ENCODE results near the gene STARD8.

STARD8 gene

DNA sequence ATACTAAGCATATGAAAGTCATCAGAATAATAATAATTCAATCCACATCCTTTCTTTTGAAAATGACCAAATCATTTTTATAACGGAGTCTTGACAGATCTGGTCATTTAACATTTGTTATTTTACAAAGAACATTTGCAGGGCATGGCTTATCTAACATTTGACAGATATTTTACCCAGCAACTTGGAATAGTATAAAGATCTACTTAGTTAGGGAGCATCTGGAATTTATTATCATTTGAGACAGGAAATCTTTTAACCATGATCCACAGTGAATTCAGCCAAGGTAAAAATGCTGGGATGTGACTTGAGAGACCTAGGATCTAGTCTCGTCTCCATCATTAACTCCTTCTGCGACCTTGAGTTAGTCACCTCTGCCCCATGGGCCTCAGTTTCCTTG, 22.4 kb downstream of the STARD8 start:
- H3K27me3 Mint-ChIP-seq: peaks cover 0 to 6% of the 10 kb centered on the region in 2 donors
- no peaks in the 10 kb centered on the region for H3K9me3 Mint-ChIP-seq
- H3K36me3 Mint-ChIP-seq (ENCODE audit: insufficient read depth): no peaks in the 10 kb centered on the region
- no peak overlapping the region for H3K27ac Mint-ChIP-seq
- H3K4me3 Mint-ChIP-seq: no peak overlapping the region
- no peaks in the 10 kb centered on the region for H3K4me1 Mint-ChIP-seq (ENCODE audit: low read depth in 2 of 2)
- ATAC-seq (replicated peaks) (no peak), DNase-seq (no peak)

DNA sequence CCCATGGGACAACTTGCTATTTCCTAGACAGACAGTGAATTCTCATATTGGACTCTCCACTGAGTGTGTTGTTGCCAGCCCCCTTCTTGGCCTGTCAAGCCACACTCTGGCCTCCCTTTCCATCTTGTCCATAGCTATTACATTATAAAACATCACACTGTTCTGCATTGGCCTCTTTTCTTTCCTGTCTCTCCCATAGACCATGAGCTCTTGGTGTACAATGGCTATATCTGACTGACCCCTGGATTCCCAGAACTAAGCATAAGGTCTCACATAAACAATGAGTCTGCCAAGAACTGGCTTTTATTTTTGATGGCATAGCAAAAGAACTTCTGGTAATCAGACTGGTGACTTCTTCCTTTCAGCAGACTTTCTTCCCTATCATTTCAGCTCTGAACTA, 23.8 kb downstream of the STARD8 start:
- Mint-ChIP-seq H3K4me1 (ENCODE audit: low read depth in 2 of 2) (no peaks in the 10 kb centered on the region), H3K27me3 (peaks cover 0 to 6% of the 10 kb centered on the region in 2 donors), H3K9me3 (no peaks in the 10 kb centered on the region), H3K4me3 (no peak overlapping the region), H3K36me3 (ENCODE audit: insufficient read depth) (no peaks in the 10 kb centered on the region), H3K27ac (no peak overlapping the region)
- no peak for ATAC-seq (replicated peaks)
- no peak for DNase-seq

DNA sequence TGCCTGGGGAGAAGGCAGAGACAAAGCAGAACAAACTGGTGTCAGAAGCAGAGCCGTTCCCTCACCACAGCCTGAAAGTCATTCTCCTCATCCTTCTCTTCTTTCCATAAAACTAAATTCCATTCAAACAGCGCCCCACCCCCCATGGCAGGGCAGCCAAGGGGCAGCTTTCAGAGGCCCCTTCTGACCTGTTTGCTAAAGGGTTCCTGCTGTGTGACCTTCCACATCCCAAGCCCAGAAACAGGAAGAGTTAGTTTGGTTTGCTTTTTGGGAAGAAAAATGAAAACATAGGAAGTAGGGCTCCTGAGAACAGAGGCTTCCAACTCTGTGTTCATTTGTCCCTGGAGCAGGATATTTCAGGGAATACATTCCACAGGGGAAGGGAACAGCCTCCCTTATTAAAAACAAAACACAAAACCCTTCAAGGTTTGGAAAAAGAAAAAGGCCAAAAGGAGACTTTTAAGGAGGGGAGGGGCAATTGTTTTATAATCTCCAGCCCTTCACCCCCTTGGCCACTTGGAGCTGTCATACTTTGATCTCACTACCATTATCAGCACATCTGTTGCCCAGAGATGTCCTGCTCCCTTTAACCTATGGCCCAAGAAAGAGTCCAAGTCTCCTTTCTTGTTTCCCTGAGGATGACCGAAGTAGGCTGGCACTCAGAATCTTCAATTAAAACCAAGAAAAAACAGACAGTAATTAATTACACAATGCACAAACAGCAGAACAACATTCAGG, 25.3 kb downstream of the STARD8 start:
- no peak for ATAC-seq (replicated peaks)

DNA sequence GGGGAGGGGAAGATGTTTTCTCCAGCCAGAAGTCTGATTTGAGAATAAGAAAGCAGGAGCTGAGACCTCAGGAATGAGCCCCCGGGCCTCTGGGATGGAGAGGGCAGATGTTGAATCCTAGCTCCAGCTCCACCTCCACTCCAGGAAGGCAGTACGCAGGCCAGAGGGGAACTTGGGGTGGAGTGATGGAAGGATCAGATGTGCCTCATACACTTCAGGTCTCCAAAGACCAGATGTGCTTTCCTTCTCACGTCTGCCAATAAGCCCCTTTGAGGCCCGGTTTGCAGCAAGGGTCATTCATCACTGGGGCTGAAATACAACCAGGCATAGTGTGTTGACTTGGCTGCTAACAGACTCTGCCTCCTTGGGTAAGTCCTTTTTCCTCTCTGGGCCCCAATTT, 28.1 kb downstream of the STARD8 start:
- no peaks in the 10 kb centered on the region for H3K4me1 Mint-ChIP-seq (ENCODE audit: low read depth in 2 of 2)
- no peak overlapping the region for H3K27ac Mint-ChIP-seq
- H3K36me3 Mint-ChIP-seq (ENCODE audit: insufficient read depth): no peaks in the 10 kb centered on the region
- no peaks in the 10 kb centered on the region for H3K9me3 Mint-ChIP-seq
- no peak for ATAC-seq (replicated peaks)
- DNase-seq: no peak
- H3K27me3 Mint-ChIP-seq: peaks cover 0 to 6% of the 10 kb centered on the region in 2 donors
- no peak overlapping the region for H3K4me3 Mint-ChIP-seq

More for the DNA sequence above, 25.3 kb downstream of the STARD8 start:
- no peaks in the 10 kb centered on the region for H3K9me3 Mint-ChIP-seq
- H3K36me3 Mint-ChIP-seq (ENCODE audit: insufficient read depth): no peaks in the 10 kb centered on the region
- no peak overlapping the region for H3K27ac Mint-ChIP-seq
- DNase-seq: no peak
- H3K27me3 Mint-ChIP-seq: peaks cover 0 to 6% of the 10 kb centered on the region in 2 donors
- no peaks in the 10 kb centered on the region for H3K4me1 Mint-ChIP-seq (ENCODE audit: low read depth in 2 of 2)
- H3K4me3 Mint-ChIP-seq: no peak overlapping the region

DNA sequence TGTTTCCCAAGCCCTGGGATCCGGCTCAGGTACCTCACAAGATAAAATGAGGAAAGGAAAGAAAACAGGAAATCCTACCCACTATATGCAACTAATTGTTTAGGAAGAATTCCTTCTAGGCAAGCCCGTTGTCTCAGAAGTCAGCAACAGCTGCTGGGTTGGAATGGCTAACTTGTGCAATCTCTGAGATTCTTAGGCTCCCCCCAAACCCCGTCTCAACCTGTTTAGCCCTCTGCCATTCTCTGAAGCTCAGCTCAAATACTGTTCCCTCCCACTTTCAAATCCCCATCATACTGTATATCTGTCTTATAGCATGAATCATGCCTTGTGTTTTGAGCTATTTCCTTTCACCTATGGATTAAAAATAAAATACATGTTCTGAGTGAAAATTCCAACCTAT, 28.9 kb downstream of the STARD8 start:
- peaks cover 0 to 6% of the 10 kb centered on the region in 2 donors for H3K27me3 Mint-ChIP-seq
- DNase-seq (no peak), ATAC-seq (replicated peaks) (no peak)
- H3K27ac Mint-ChIP-seq: no peak overlapping the region
- H3K36me3 Mint-ChIP-seq (ENCODE audit: insufficient read depth): no peaks in the 10 kb centered on the region
- H3K4me3 Mint-ChIP-seq: no peak overlapping the region
- no peaks in the 10 kb centered on the region for H3K9me3 Mint-ChIP-seq
- H3K4me1 Mint-ChIP-seq (ENCODE audit: low read depth in 2 of 2): no peaks in the 10 kb centered on the region

DNA sequence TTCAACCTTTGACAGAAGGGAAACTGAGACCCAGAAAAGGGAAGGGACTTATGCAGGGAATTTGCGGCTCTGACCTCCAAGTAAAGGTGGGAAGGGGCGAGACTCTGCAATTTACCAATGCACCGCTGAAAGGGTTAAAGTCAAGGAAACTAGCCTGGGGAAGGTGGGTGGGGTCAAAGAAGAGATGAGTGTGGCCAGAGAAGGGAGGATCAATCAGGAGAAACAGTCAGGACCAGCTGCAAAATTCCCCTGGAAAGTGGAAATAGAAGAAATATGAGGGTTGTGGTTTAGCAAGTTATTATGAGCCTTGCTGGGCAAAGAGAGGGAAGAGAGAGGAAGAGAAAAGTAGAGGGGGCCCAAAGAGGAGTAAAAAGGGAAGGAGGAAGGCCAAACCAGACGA, 30.5 kb downstream of the STARD8 start:
- Mint-ChIP-seq H3K36me3 (ENCODE audit: insufficient read depth) (no peaks in the 10 kb centered on the region), H3K27ac (no peak overlapping the region), H3K9me3 (no peaks in the 10 kb centered on the region), H3K27me3 (peaks cover 0 to 8% of the 10 kb centered on the region in 2 donors), H3K4me3 (no peak overlapping the region), H3K4me1 (ENCODE audit: low read depth in 2 of 2) (no peaks in the 10 kb centered on the region)
- no peak for DNase-seq
- no peak for ATAC-seq (replicated peaks)

DNA sequence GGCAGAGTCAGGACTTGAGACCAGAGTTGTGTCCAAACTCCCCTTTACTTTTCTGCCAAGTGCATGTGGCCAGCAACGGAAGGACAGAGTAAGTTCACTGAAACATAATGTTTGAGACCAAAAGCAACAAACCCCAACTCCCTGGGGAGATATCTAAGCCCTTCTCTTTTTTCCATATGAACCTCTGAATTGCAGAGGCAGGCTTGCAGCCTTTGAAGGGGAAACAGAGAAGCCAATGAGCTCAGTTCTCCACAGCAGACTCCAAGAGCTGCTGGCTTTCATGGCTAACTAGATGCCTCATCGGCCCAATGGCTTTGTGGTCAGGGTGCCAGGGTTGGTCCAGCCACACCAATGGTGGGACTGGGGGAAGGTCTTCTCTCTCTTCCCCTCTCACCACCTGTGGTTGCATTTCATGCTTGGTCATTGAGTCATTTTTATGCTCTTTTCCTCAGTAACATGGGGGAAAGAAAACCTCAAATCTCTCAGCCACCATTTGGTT, 34.0 kb downstream of the STARD8 start:
- DNase-seq (no peak), ATAC-seq (replicated peaks) (no peak)
- Mint-ChIP-seq H3K36me3 (ENCODE audit: insufficient read depth) (no peaks in the 10 kb centered on the region), H3K4me3 (no peak overlapping the region), H3K9me3 (no peaks in the 10 kb centered on the region), H3K27ac (no peak overlapping the region), H3K4me1 (ENCODE audit: low read depth in 2 of 2) (peaks cover 0 to 2% of the 10 kb centered on the region in 2 donors), H3K27me3 (peaks cover 7 to 22% of the 10 kb centered on the region in 2 donors)

DNA sequence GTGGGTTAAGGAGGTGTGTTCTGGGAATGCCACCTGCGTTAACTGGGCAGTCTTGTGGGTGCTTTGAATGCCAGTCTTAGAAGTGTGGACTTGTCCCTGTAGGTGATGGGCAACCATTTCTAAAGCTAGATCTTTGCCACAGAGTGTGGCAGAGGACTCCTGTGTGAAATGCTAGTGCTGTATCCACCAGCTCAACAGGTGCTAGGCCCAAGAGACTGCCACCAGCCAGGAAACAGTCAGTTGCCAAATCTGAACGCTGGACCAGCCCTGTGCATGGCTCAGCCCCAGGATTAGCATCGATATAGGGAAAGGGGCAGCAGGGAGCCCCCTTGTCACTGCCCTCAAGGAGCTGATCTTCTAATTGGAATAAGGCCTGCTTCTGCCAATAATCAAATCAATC, 35.3 kb downstream of the STARD8 start:
- no peak for ATAC-seq (replicated peaks)
- no peak overlapping the region for H3K27ac Mint-ChIP-seq
- no peak overlapping the region for H3K4me3 Mint-ChIP-seq
- H3K36me3 Mint-ChIP-seq (ENCODE audit: insufficient read depth): no peaks in the 10 kb centered on the region
- H3K27me3 Mint-ChIP-seq: peaks cover 7 to 34% of the 10 kb centered on the region in 2 donors
- H3K9me3 Mint-ChIP-seq: no peaks in the 10 kb centered on the region
- DNase-seq: no peak
- H3K4me1 Mint-ChIP-seq (ENCODE audit: low read depth in 2 of 2): peaks cover 0 to 4% of the 10 kb centered on the region in 2 donors

DNA sequence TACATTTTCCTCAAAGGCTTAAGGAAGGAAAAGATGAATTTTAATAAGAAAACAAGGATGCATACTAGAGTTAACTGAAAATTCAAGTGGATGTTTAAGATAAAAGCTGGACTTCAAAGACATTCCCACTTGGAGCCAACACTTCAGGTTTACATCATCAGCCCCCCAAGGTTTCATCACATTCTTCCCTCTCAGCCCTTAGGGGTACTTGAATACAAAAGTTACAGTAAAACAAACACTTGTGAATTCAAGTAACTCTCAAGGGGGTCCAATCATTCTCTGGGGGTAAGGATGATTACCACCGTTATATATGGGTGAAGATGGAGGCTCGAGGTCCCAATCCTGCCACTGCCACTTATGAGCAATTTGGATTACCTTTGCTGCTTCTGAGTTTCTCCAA, 36.1 kb downstream of the STARD8 start:
- Mint-ChIP-seq H3K4me1 (ENCODE audit: low read depth in 2 of 2) (peaks cover 0 to 4% of the 10 kb centered on the region in 2 donors), H3K27ac (no peak overlapping the region), H3K4me3 (no peak overlapping the region), H3K36me3 (ENCODE audit: insufficient read depth) (no peaks in the 10 kb centered on the region), H3K9me3 (no peaks in the 10 kb centered on the region), H3K27me3 (peaks cover 7 to 35% of the 10 kb centered on the region in 2 donors)
- DNase-seq (no peak), ATAC-seq (replicated peaks) (no peak)

DNA sequence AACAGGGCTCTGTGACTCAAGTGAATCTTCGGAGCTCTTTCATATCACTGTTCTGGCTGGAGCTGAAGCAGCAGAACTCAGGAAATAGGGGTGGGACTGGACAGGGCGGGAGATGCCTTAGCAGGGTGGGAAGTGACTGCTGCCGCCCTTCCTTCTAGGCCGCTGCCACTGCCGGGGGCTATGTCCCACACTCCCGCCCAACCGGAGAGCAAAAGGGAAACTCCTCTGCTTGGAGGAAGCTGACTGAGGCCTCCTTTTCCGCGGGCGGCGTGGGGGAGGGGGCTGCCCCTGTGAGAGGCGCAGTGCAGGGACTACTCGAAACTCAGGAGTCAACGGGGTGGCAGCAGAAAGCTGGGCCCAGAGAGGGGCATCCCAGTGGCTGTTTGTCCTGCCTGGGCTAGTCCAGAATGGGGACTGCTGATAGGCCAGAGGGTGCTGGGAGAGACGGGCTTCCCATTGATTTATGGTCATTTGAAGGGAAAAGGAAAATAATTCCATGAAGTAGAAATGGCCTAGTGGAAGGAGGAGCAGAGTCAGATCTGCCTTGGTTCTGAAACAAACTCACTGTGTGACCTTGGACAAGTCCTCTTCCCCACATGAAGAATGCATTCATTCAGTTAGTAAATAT, 36.9 kb downstream of the STARD8 start:
- H3K4me3 Mint-ChIP-seq: no peak overlapping the region
- DNase-seq (no peak), ATAC-seq (replicated peaks) (no peak)
- H3K9me3 Mint-ChIP-seq: no peaks in the 10 kb centered on the region
- peaks cover 0 to 4% of the 10 kb centered on the region in 2 donors for H3K4me1 Mint-ChIP-seq (ENCODE audit: low read depth in 2 of 2)
- peaks cover 7 to 35% of the 10 kb centered on the region in 2 donors for H3K27me3 Mint-ChIP-seq
- H3K36me3 Mint-ChIP-seq (ENCODE audit: insufficient read depth): no peaks in the 10 kb centered on the region
- no peak overlapping the region for H3K27ac Mint-ChIP-seq

DNA sequence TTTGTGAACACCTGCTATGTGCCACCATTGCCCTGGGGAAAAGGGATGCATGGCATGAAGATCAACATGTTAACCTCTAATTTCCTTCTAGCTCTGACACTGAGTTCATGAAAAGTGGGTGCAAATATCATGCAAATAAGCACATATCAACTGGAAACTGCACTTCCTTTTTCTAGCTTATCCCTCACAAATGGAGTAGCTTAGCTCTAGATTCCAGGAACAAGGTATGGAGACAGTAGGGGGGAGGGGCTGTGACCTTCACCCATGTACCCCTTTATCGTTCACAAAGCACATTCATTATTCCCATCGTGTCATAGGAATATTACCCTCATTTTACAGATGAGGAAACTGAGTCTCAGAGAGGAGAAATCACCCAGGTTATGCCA, 37.4 kb downstream of the STARD8 start:
- Mint-ChIP-seq H3K36me3 (ENCODE audit: insufficient read depth) (no peaks in the 10 kb centered on the region), H3K9me3 (no peaks in the 10 kb centered on the region), H3K27me3 (peaks cover 7 to 35% of the 10 kb centered on the region in 2 donors), H3K4me1 (ENCODE audit: low read depth in 2 of 2) (peaks cover 0 to 4% of the 10 kb centered on the region in 2 donors), H3K4me3 (no peak overlapping the region), H3K27ac (no peak overlapping the region)
- no peak for DNase-seq
- no peak for ATAC-seq (replicated peaks)

DNA sequence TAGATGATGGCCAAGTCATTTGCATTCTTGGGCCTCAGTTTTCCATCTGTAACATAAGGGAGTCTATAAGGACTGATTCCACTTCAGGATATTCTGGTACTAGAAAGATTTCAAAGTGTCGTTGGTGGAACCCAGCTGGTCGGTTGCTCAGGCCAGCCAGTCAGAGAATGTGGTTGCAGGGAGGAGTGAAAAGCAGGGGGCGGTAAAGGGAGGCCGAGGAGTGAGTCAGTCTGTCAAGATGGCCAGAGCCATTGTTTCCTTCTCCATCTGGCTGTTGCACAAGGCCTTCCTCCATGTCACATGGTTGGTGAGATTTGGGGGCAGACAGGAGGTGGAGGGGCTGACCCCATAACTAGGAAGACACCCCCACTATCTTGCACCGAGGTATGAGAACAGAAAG, 38.2 kb downstream of the STARD8 start:
- Mint-ChIP-seq H3K36me3 (ENCODE audit: insufficient read depth) (no peaks in the 10 kb centered on the region), H3K4me1 (ENCODE audit: low read depth in 2 of 2) (peaks cover 0 to 4% of the 10 kb centered on the region in 2 donors), H3K9me3 (no peaks in the 10 kb centered on the region), H3K27me3 (peaks cover 7 to 35% of the 10 kb centered on the region in 2 donors), H3K27ac (peak overlapping the region in 1 of 2 donors; percentile 10), H3K4me3 (peak overlapping the region; percentile 15 to 43)
- ATAC-seq (replicated peaks) (no peak), DNase-seq (no peak)

DNA sequence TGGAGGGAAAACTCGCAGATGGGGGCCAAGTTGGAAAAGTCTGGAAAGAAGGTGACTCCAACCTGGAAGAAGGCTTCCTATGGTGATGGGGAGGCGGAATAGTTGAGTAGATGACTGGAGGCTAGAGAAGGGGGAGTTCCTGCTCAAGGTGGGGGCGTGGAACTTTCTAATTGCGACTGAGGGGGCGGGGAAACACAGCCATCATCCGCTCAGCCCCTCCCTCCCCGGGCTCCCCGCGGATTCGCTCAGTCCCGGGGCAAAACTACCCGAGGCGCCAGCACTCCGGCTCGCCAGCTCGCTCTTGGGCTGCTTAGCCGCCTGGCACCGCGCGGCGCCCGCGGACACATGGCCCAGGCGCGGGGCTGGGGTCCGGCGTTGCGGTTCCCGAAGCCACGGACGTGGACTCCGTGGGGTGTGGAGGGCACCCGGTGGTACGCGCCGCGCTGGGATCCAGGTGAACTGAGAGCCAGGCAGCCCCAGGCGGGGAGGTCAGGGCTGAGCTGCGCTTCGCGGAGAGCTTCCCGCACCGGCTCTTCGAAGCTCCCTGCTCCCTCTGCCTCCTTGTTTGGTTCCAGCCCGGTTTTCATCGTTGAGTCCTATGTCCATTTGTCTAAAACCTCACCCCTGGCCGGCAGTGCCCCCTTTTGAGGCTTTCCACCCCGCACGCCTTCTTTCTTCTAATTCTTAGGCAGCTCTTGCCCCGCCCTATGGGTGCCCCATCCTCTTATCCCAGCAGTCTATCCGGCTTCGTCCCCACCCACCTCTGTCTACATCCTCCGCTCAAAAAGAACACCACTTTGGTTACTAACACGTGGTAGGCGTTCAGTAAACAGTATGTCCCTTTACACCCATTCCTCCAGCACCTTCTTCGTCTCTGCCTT, 38.9 kb downstream of the STARD8 start:
- Mint-ChIP-seq H3K27me3 (peaks cover 7 to 35% of the 10 kb centered on the region in 2 donors), H3K9me3 (no peaks in the 10 kb centered on the region), H3K4me3 (peak overlapping the region; percentile 42 to 43), H3K27ac (peak overlapping the region in 1 of 2 donors; percentile 10), H3K36me3 (ENCODE audit: insufficient read depth) (no peaks in the 10 kb centered on the region), H3K4me1 (ENCODE audit: low read depth in 2 of 2) (peaks cover 0 to 4% of the 10 kb centered on the region in 2 donors)
- no peak for ATAC-seq (replicated peaks)
- no peak for DNase-seq
